SIG-M5 treated with dmso at 0.1 percent for 504 hours (cell line): ENCODE results near the gene RHOC.
A peak's percentile ranks its signal among the peaks of the same experiment; 100 is the strongest.

ENCODE experiments used
- DNase-seq: peaks from one replicate; lab custom pipeline; 2025; ENCODE audit not compliant: unreplicated experiment; lab: John Stamatoyannopoulos, UW

The RHOC gene

DNA sequence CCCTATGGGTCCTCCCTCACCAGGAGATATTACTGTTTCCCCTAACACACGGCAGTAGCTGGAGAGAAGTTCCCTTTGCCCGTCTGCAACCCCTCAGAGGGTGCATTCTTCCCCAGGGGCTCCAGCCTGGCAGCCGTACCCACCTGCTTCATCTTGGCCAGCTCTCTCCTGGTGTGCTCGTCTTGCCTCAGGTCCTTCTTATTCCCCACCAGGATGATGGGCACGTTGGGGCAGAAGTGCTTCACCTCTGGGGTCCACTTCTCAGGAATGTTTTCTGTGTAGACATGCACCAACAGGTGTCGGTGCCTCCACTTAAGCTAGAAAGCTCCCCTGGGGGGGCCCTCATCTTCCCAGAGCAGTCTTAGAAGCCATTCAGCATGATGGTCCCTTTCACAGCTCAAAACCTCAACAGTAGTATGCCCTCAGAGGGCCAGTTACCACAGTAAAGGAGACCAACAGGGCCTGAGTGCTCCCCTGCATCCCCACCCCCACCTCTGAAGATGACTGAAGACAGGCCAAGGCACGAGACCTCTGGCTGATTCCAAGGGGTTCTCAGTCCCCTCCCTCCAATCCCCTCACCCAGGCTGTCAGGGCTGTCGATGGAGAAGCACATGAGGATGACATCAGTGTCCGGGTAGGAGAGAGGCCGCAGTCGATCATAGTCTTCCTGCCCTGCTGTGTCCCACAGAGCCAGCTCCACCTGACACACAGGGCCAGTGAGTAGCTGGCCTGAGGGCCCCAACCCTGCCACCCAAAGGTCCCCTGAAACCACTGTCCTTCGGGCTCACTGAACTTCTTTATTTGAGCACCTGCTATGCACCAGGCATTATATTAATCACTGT is 4.3 kb downstream of the RHOC start:
- DNase-seq, result no peak

GRCh38 chr1:112702067-112702395 is 4.9 kb downstream of the RHOC start:
- no peak for DNase-seq

DNA sequence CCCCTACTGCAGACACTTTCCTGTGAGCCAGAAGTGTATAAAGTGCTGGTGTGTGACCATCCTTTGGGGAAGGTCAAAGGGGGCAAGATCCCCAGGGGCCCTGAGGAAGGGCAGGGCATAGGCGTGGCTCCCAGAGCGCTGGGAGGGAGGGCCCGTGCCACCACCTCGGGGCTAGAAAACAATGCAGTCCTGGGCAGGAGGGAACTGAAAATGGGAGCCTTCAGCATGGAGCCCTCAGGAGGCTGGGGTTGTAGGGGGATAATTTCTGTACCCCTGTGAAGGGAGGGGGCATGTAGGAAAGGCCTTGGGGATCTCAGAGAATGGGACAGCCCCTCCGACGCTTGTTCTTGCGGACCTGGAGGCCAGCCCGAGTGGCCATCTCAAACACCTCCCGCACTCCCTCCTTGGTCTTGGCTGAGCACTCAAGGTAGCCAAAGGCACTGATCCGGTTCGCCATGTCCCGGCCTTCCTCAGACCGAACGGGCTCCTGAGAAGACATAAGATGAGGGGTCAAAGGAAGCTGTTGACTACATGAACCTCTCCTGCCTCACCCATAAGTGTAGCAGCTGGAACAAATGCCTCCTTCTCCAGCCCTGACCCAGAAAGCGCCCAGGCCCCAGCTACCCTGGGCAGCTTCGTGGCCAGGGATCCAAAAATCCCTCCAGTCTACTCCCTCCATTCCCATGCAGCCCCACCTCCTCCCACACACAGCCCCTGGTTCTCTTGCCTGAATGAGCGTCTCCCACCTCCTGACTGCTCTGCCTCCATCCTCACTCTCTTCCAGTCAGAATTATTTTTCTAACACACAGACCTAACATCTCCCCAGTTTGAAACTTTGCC is 5.5 kb downstream of the RHOC start:
- no peak for DNase-seq

DNA sequence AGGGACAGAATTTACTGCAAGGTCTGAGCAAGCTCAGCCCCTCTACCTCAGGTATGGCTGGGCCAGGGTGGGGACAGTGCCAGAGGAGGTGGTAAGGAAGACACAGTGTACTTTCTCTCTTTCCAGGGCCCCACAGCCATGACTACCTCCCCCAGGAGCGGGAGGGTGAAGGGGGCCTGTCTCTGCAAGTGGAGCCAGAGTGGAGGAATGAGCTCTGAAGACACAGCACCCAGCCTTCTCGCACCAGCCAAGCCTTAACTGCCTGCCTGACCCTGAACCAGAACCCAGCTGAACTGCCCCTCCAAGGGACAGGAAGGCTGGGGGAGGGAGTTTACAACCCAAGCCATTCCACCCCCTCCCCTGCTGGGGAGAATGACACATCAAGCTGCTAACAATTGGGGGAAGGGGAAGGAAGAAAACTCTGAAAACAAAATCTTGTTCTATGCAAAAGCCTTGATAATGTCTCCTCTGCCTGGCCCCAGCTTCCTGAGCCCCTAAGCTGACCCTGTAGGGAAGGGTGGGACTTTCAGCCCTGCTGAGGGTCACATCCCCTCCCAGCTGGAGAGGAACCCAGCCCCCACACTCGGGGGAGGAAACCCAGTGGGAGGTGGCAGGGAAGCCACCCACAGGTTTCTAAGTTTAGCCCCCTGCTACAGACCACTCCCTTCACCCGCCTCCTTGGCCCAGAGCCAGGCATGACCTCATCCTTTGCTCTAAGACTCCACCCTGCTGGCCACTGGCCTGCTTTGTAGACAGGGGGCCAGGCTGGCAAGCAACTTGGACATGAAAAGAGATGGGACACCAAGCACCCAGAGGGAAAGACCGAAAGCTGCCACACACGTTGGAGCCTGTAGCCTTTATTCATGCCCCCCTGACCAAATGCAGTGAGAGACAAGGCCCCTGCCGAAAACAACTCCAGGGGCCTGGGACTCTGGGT is 6.4 kb downstream of the RHOC start:
- DNase-seq, result peak; percentile 91

DNA sequence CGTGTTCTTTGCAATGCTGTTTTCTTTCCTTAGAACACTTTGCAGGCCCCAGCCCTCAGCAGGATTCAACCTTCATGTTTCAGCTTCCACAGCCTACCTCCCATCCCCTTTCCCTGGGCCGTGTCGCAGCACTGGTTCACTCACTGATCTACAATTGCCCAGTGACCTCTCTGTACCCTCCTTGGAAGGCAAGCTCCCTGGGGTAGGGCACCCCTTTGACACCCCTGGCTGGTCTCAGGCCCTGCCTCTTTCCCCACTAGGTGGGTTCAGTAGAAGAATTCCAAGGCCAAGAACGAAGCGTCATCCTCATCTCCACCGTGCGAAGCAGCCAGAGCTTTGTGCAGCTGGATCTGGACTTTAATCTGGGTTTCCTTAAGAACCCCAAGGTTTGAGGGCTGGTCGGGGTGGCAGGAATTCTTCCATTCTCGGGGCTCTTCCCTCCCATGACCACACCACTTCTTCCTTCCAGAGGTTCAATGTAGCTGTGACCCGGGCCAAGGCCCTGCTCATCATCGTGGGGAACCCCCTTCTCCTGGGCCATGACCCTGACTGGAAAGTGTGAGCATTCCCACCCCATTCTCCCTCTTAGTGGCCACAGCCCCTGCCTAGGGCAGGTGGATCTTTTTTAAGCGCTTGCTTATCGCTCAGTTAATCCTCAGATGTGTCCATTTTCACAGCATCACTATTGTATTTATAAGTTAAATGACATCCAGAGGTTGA is 7.3 kb downstream of the RHOC start:
- no peak for DNase-seq

GRCh38 chr1:112698366-112699310 is 8.3 kb downstream of the RHOC start:
- no peak for DNase-seq

DNA sequence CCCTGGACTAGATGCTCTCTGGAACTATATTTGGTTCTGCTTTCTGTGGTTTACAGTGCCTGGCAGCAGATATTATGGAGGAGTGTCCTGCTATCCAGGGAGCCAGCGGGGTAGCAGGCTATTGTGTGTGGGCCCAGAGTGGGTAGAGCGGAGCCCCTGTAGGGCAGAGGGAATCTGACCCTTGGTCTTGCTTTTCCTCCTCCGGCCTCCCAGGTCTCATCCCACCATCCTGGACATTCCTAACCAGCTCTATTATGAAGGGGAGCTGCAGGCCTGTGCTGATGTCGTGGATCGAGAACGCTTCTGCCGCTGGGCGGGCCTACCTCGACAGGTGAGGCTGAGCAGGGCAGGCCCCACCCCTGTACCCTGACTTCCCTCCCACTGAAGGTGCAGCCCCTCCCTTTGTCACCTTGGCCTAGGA is 9.1 kb downstream of the RHOC start:
- no peak for DNase-seq

DNA sequence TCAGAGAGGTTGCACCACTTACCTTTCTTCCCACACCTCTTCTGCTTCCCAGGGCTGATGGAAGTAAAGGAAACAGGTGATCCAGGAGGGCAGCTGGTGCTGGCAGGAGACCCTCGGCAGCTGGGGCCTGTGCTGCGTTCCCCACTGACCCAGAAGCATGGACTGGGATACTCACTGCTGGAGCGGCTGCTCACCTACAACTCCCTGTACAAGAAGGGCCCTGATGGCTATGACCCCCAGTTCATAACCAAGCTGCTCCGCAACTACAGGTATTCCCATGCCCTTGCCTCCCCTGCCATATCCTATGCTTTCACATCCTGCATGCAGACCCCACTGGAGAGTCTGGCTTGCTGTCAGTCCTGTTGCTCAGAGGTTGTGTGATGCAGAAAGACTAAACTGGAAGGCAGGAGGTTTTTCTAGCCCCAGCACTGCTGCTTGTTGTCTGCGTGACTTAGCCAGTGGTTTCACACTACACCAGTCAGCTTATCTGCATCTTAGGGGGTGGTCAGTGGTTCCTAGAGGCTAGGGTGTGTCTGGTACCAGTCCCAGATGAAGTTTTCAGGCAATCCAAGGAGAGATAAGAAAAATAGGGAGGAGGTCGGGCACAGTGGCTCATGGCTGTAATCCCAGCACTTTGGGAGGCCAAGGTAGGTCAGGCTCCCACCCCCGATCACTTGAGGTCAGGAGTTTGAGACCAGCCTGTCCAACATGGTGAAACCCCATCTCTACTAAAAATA is 10.2 kb downstream of the RHOC start:
- no peak for DNase-seq

GRCh38 chr1:112695276-112695675 is 11.7 kb downstream of the RHOC start:
- no peak for DNase-seq

- DNase-seq, result no peak
Observed at GRCh38 chr1:112694363-112694929, 12.5 kb downstream of the RHOC start.

DNA sequence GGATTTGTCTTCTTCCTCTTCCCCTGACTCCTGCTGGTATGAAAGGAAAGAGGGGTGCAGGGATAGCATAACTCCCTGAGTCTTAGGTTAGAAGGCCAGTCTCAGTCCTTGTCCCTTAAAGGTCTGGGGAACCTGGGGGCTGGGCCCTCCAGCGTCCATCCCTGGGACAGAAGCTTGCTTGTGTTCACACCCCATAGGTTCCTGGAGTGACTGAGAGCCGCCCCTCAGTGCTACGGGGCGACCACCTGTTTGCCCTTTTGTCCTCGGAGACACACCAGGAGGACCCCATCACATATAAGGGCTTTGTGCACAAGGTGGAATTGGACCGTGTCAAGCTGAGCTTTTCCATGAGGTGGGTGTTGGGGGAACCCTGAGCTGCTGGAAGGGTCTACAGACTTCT is 13.1 kb downstream of the RHOC start:
- DNase-seq, result no peak

- no peak for DNase-seq
Observed at GRCh38 chr1:112692681-112693080, 14.2 kb downstream of the RHOC start.

GRCh38 chr1:112689842-112690237 is 17.1 kb downstream of the RHOC start:
- DNase-seq, result no peak

DNA sequence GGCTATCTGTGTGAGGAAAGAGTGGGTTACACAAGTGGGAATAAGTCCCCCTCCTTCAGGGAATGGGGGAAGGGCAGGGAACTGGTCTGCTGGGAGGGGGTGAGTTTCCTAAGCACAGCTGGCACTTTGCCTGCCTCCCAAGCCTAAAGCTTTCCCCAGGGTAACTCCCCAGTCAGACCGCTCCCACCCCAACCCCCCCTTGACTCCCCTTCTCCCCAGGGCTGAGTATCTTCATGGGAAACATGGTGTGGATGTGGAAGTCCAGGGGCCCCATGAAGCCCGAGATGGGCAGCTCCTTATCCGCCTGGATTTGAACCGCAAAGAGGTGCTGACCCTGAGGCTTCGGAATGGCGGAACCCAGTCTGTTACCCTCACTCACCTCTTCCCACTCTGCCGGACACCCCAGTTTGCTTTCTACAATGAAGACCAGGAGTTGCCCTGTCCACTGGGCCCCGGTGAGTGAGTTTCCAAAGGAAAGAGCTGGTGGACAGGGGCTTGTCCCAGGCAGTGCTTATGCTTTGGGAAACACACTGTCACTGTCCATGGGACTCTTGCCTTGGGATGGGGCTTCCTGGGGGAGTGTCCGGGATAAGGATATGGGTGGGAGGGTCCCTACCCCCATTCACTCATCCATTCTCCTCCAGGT is 17.6 kb downstream of the RHOC start:
- DNase-seq, result no peak

GRCh38 chr1:112688781-112689193 is 18.1 kb downstream of the RHOC start:
- no peak for DNase-seq

- no peak for DNase-seq
Observed at GRCh38 chr1:112687785-112688496, 19.0 kb downstream of the RHOC start.

DNA sequence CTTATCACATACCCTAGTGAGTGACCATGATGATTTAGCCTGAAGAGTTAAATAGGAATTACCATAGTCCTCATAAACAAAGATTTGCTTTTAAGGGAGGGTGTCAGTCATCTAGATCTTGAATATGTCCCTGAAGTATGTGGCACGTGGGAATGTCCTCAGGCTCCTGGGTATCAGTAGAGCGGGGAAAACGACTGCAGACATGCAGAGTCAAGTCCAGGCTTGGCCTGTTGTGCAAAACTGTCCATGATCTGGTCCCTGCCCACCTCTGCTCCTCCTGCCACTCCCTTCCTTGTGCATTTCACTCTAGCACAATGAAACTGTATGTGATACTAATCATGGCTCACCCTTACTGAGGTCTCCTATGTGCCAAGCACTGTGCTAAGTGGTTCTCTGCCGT is 19.6 kb downstream of the RHOC start:
- DNase-seq, result no peak
